Natural killer cell (primary cell): ENCODE data around the gene SORCS2. TPM values are rescaled to one million over a fixed set of nuclear protein-coding genes. Genes with fewer than 3 reads are reported as not detected.

Source experiments
- ATAC-seq, 3 donors: fragments of 150-1000 bp in 2 of 3; fragments of 200-7000 bp in 1 of 3; cut with Tn5 transposase; 1 replicate in 1 of 3; 2 replicates in 2 of 3; pipeline ENCODE4 v1.10.0; 2021; ENCODE audit warnings: mild to moderate bottlenecking in 2 of 3, moderate library complexity in 2 of 3
- DNase-seq, 2 donors: peaks; one replicate each; pipeline versions ENCODE4 v3.0.0 to v3.0.0-alpha.2; 2013 to 2021; ENCODE audit warnings: mixed read lengths in 1 of 2
- H3K27ac ChIP-seq: one replicate; pipeline ENCODE4 v1.5.1; 2013; ENCODE audit warnings: mild to moderate bottlenecking, low read length
- H3K27me3 ChIP-seq: one replicate; pipeline ENCODE4 v1.6.1; 2013; ENCODE audit warnings: low read length; ENCODE audit not compliant: control insufficient read depth, insufficient read depth
- H3K36me3 ChIP-seq: one replicate; pipeline ENCODE4 v1.6.1; 2013; ENCODE audit warnings: low read length; ENCODE audit not compliant: control insufficient read depth, insufficient read depth
- H3K4me1 ChIP-seq: one replicate; pipeline ENCODE4 v1.6.1; 2013; ENCODE audit warnings: low read length; ENCODE audit not compliant: control insufficient read depth, insufficient read depth
- H3K4me3 ChIP-seq: one replicate; pipeline ENCODE4 v1.5.1; 2013; ENCODE audit warnings: low read length
- H3K9me3 ChIP-seq: one replicate; pipeline ENCODE4 v1.6.1; 2013; ENCODE audit warnings: low read length; ENCODE audit not compliant: control insufficient read depth, insufficient read depth
- H3K27ac Mint-ChIP-seq, 2 donors: one replicate each; pipeline ENCODE4 v1.8.0; 2022; ENCODE audit warnings: mild to moderate bottlenecking in 2 of 2, mixed read lengths in 2 of 2, moderate library complexity in 1 of 2
- H3K27me3 Mint-ChIP-seq, 2 donors: one replicate each; pipeline ENCODE4 v1.8.0; 2022; ENCODE audit warnings: low read depth in 2 of 2, mixed read lengths in 2 of 2
- H3K36me3 Mint-ChIP-seq: one replicate; pipeline ENCODE4 v1.8.0; 2022; ENCODE audit warnings: mixed read lengths
- H3K4me1 Mint-ChIP-seq, 2 donors: one replicate each; pipeline ENCODE4 v1.8.0; 2022; ENCODE audit warnings: mixed read lengths in 2 of 2
- H3K4me3 Mint-ChIP-seq: one replicate; pipeline ENCODE4 v1.8.0; 2022; ENCODE audit warnings: mild to moderate bottlenecking, moderate library complexity, mixed read lengths
- H3K9me3 Mint-ChIP-seq, 2 donors: one replicate each; pipeline ENCODE4 v1.8.0; 2022; ENCODE audit warnings: mixed read lengths in 2 of 2
- CTCF ChIP-seq: fragments of 200-600 bp; IDR thresholded peaks from one replicate; pipeline ENCODE4 v1.8.0; 2022; ENCODE audit warnings: antibody characterized with exemption
- WGBS: methylation state at CpG from one replicate; pipeline ENCODE4 v1.1.7; 2013; ENCODE audit warnings: missing lambda C conversion rate; ENCODE audit not compliant: insufficient coverage; 5-methylcytosine and 5-hydroxymethylcytosine counted together
- intact Hi-C: fragments of 100-400 bp; cut with micrococcal nuclease; formaldehyde crosslinking; loops from one replicate; pipeline ENCODE4 v1.14.2; 2022
- total RNA-seq, 4 donors: library from RNA; stranded (reverse); fragments of 120-200 nt in 1 of 4; gene quantifications; one replicate each; pipeline versions ENCODE4 v1.2.3 to v1.2.4, GENCODE V29; 2013 to 2022

The SORCS2 gene
- total RNA-seq, 3 donors from 2014 or later (not counting 1 experiment from before 2014, with no cell fraction given) = 1.2 to 2.5 (median 1.4) TPM

GRCh38 chr4:7790023-7790422 lies 597.7 kb downstream of the SORCS2 start:
- TF ChIP-seq CTCF = no peak
- Mint-ChIP-seq H3K4me3 (no peak overlapping the region), H3K27ac (no peak overlapping the region), H3K4me1 (no peaks in the 10 kb centered on the region), H3K36me3 (no peaks in the 10 kb centered on the region), H3K9me3 (no peaks in the 10 kb centered on the region), H3K27me3 (peaks cover 0 to 7% of the 10 kb centered on the region in 2 donors)
- Histone ChIP-seq H3K27ac (no peak overlapping the region), H3K4me1 (no peaks in the 10 kb centered on the region), H3K27me3 (no peaks in the 10 kb centered on the region), H3K4me3 (no peak overlapping the region), H3K36me3 (no peaks in the 10 kb centered on the region), H3K9me3 (no peaks in the 10 kb centered on the region)
- DNase-seq (no peak), ATAC-seq (no peak)
- intact Hi-C loops = no loop called here
- 88% methylated on average over 1 of the region's 2 CpGs for WGBS

- no peak for TF ChIP-seq CTCF
- H3K27ac ChIP-seq = no peak overlapping the region
- 72% methylated on average over 2 of the region's 2 CpGs for WGBS
- Mint-ChIP-seq H3K9me3 (no peaks in the 10 kb centered on the region), H3K27me3 (peaks cover 0 to 7% of the 10 kb centered on the region in 2 donors), H3K4me1 (no peaks in the 10 kb centered on the region), H3K36me3 (no peaks in the 10 kb centered on the region), H3K4me3 (no peak overlapping the region), H3K27ac (no peak overlapping the region)
- no peak for ATAC-seq
- no peaks in the 10 kb centered on the region for H3K27me3 ChIP-seq
- H3K36me3 ChIP-seq = no peaks in the 10 kb centered on the region
- H3K9me3 ChIP-seq = no peaks in the 10 kb centered on the region
- no peaks in the 10 kb centered on the region for H3K4me1 ChIP-seq
- DNase-seq = no peak
- no peak overlapping the region for H3K4me3 ChIP-seq
- intact Hi-C loops = no loop called here
Measured at GRCh38 chr4:7790999-7791398, 598.7 kb downstream of the SORCS2 start.

Other genes with a start within 250 kb of the SORCS2 start
- 10 to 100 TPM; 22.7 to 36.3 (median 35.9) TPM for gene TADA2B, start 149.2 kb upstream of the SORCS2 start, total RNA-seq
- gene GRPEL1, start 124.5 kb upstream of the SORCS2 start, total RNA-seq = 10 to 100 TPM; 20.1 to 37.8 (median 36.8) TPM
- gene PSAPL1, start 242.4 kb downstream of the SORCS2 start, total RNA-seq = not detected